A549 treated with ZK216348 at 1 μM for 4 hours (cell line): ENCODE data around the gene PCNT. TPM values are rescaled to one million over a fixed set of nuclear protein-coding genes. Genes with fewer than 3 reads are reported as not detected.

Experiments used
- total RNA-seq: library from RNA; stranded (reverse); fragments of 200-300 nt; extraction: Qiagen RNA extraction; gene quantifications from 5 replicates; pipeline ENCODE4 v1.2.3, GENCODE V29; 2022; ENCODE audit warnings: low read depth

Gene PCNT, protein sequence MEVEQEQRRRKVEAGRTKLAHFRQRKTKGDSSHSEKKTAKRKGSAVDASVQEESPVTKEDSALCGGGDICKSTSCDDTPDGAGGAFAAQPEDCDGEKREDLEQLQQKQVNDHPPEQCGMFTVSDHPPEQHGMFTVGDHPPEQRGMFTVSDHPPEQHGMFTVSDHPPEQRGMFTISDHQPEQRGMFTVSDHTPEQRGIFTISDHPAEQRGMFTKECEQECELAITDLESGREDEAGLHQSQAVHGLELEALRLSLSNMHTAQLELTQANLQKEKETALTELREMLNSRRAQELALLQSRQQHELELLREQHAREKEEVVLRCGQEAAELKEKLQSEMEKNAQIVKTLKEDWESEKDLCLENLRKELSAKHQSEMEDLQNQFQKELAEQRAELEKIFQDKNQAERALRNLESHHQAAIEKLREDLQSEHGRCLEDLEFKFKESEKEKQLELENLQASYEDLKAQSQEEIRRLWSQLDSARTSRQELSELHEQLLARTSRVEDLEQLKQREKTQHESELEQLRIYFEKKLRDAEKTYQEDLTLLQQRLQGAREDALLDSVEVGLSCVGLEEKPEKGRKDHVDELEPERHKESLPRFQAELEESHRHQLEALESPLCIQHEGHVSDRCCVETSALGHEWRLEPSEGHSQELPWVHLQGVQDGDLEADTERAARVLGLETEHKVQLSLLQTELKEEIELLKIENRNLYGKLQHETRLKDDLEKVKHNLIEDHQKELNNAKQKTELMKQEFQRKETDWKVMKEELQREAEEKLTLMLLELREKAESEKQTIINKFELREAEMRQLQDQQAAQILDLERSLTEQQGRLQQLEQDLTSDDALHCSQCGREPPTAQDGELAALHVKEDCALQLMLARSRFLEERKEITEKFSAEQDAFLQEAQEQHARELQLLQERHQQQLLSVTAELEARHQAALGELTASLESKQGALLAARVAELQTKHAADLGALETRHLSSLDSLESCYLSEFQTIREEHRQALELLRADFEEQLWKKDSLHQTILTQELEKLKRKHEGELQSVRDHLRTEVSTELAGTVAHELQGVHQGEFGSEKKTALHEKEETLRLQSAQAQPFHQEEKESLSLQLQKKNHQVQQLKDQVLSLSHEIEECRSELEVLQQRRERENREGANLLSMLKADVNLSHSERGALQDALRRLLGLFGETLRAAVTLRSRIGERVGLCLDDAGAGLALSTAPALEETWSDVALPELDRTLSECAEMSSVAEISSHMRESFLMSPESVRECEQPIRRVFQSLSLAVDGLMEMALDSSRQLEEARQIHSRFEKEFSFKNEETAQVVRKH (N-terminal part only)
- 11.1 to 16.0 TPM (median 14.8 TPM) in 5 replicates for total RNA-seq

DNA sequence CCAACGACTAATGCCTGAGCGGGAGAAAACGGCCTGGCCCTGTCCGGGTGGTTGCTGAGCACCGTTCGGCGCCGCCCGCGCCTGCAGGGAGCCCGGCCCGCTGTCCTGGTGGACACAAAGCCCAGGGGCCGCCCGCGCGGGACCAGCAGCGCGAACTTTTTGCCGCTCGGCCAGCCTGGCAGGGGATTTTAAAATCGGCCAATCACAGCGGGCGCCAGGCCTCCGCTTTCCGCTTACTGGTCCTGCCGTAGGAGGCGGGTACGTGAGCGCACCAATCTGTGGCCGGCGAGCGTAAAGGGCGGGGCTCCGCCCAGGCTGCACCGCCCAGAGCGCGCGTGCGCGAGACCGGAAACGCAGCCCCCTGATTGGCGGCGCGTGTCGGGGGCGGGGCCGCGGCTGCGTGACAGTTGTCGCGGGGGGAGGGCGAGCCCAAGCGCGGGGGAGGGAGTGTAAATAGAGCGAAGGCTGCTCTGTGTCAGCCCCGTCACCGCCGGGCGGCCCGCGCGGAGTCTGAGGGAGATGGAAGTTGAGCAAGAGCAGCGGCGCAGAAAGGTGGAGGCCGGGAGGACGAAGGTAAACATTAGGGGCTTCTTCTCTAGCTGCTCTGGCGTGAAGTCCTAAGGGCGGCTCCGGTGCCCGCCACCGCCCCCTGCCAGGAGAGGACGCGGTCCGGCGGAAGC, at the start of gene PCNT, which contains the start of gene C21orf58:
PCNT (plus strand) TSS at position 447 of the 680 bp plus-strand sequence; CDS start at position 520, 73 bp downstream.
C21orf58 (minus strand) TSS at position 161 of the 680 bp plus-strand sequence. CDS start 1,132 bp downstream, outside the sequence.

DNA sequence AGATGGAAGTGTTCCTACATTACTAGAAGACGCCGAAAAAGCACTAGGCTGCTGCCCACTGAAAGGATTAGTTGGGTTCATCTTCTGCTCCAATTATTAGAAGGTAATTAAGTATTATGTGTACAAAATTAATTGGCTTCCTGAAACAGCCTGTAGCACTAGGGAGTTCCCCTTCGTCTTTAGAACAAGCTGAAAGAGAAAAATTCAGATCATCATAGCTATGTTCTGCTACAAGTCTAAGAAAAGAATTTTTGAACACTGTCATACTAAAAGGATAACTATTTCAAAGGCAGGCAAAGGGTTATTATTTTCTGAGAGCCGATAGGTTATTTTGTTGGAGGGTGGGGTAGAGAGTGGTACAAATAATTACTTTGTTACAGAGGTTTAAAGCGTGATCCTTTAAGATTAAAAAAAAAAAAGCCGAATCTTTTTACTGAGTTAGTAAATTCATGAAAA, 38.7 kb upstream of the PCNT start, which contains the start of gene MCM3AP:
MCM3AP (minus strand) TSS at position 406 of the 456 bp plus-strand sequence; CDS start at position 81, 325 bp downstream.

DNA sequence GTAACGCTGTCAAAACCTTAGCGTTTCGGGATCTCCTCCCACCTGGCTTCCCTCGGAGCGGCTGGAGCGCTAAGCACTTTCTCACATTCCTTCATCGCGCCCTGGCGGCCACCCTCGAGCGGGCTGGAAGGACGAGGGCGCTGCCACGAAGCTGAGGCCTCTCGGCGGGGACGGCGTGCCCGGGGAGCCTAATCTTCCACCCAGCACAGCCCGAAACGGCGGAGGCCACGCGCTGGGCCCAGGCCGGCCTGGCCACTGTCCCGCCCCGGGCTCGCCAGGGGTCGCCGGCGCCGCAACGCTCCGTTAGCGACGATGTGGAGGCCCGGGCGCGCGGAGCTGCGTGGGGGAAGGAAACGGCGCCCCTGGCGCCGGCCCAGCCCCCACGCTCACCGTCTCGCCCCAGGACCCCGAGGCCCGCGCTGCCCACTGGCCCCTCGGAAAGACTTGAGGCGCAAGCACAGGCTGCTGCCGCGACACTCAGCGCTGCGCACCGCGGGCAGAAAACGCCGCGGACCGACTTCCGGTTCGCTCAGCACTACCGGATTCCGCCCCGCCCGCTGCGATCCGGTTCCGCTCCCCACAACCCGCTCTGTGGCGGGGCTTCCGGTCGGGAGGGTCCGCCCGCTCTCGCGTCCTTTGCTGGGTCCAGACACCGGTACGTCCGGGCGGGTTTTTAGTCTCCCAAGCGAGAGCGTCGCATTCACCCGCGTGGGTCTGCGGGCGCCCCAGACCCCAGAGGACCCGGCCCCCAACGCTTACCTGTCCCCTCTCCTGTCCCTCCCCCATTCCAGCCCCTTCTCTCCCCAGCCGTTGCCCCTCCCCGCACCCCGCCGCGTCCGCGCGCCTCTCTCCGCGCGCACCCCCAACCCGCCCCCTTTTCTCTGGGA, 38.0 kb upstream of the PCNT start, which contains the start of gene YBEY:
YBEY (plus strand) TSS at position 582 of the 887 bp plus-strand sequence. CDS start 572 bp downstream, outside the sequence.

DNA sequence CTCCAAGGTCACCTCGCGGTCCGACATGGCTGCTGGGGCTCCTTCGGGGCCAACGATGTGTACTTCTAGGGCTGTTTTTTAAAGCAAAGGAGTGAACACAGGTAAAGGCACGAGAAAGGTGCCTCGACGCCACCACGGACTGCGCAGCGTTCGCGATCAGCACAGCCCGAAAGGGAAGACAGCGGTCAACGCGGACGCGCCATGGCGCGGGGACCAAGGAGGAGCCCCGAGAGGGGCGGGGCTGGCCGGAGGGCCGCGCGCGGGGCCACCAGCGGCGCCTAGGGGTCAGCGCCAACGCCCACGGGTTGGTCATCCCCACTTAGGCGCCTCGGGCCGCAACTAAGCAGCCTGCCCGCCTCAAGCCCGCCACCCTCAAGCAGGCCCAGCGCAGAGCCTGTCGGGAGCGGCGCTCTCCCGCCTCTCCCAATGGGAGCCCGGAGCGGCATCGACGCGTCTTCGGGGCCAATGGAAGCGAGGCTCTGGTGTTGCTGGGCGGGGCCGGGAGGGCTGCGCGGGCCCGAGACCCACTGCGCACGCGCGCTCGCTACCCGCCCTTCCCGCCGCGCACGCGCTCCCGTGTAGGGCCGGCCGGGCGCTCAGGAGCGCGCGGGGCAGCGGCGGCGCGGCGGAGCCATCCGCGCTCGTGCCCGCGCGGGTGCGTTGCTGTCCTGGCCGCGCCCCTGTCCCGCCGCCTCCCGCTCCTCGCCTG, 134.5 kb downstream of the PCNT start, which contains the start of gene DIP2A:
DIP2A (plus strand) TSS at position 577 of the 709 bp plus-strand sequence. CDS start 241 bp downstream, outside the sequence.

Other genes starting within 250 kb of the PCNT start
- 10.4 to 19.8 TPM (median 16.0 TPM) in 5 replicates for gene COL6A2, start 226.0 kb upstream of the PCNT start, total RNA-seq
- not detected in 5 replicates for gene FTCD, start 168.6 kb upstream of the PCNT start, total RNA-seq
- gene SPATC1L, start 139.7 kb upstream of the PCNT start, total RNA-seq, result 0.20 TPM in 1 of 5 replicates, not detected in the others
- 9.1 to 17.4 TPM (median 13.8 TPM) in 5 replicates for gene LSS, start 95.4 kb upstream of the PCNT start, total RNA-seq
- 29.8 to 46.3 TPM (median 44.3 TPM) in 5 replicates for gene MCM3AP, start 38.5 kb upstream of the PCNT start, total RNA-seq
- 25.6 to 36.8 TPM (median 27.9 TPM) in 5 replicates for gene YBEY, start 37.8 kb upstream of the PCNT start, total RNA-seq
- 3.0 to 5.3 TPM (median 4.6 TPM) in 5 replicates for gene C21orf58, start 286 bp upstream of the PCNT start, total RNA-seq
- gene DIP2A, start 134.7 kb downstream of the PCNT start, total RNA-seq, result 9.0 to 14.5 TPM (median 14.0 TPM) in 5 replicates